ENCODE results near the gene ZSWIM9. TPM values are rescaled to one million over a fixed set of nuclear protein-coding genes. Genes with fewer than 3 reads are reported as not detected.
"Not testable (repeated sequence)": the region's sequence is repeated elsewhere in the genome, so short reads cannot be mapped to it uniquely, and the experiment has no call there.

The ZSWIM9 gene
- total RNA-seq, 1 experiment from 2014 or later, result 17.4 TPM

DNA sequence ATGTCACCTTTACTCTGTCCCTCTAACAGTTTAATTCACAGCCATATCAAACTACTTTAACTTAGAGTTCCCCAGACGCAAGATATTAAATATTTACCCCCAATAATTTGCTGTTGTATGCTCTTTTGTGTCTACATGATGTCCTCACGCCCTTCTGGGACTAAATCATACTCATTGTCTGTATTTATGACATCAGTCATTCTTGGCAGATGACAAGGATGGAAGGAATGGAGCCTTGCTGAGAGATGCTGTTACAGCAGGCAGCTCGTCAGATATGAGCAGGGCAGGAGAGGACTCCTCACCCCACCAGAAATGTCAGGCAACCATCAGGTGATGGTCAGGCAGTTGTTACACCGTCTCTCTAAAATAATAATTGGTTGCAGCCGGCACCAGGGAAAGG, 43.5 kb downstream of the ZSWIM9 start:
- no peak for DNase-seq
- no TSS peak for BruUV-seq (replicated peaks)
- no peak for TF ChIP-seq CTCF (IDR thresholded peaks at IDR 0.05; ENCODE audit: unreplicated experiment)
- CTCF ChIA-PET, result no interaction called here
- Mint-ChIP-seq H3K27ac (ENCODE audit: unreplicated experiment) (no peak overlapping the region), H3K4me3 (ENCODE audit: low read depth, unreplicated experiment) (no peak overlapping the region), H3K27me3 (ENCODE audit: unreplicated experiment) (no peaks in the 10 kb centered on the region), H3K4me1 (ENCODE audit: low read depth, unreplicated experiment) (no peaks in the 10 kb centered on the region), H3K36me3 (ENCODE audit: insufficient read depth, unreplicated experiment) (no peaks in the 10 kb centered on the region), H3K9me3 (ENCODE audit: low read depth, unreplicated experiment) (no peaks in the 10 kb centered on the region)
- intact Hi-C loops (cut with micrococcal nuclease; ENCODE audit: unreplicated experiment), result no loop called here

- BruUV-seq (replicated peaks), result no TSS peak
- CTCF ChIA-PET, result interaction anchor here (1.1 kb wide), 1 partner anchor 10 kb away, joined by 3 read pairs; no protein-coding TSS in a partner anchor
- intact Hi-C loops (cut with micrococcal nuclease; ENCODE audit: unreplicated experiment), result no loop called here
- no peak for DNase-seq
- Mint-ChIP-seq H3K4me1 (ENCODE audit: low read depth, unreplicated experiment) (no peaks in the 10 kb centered on the region), H3K9me3 (ENCODE audit: low read depth, unreplicated experiment) (no peaks in the 10 kb centered on the region), H3K27me3 (ENCODE audit: unreplicated experiment) (no peaks in the 10 kb centered on the region), H3K4me3 (ENCODE audit: low read depth, unreplicated experiment) (no peak overlapping the region), H3K36me3 (ENCODE audit: insufficient read depth, unreplicated experiment) (no peaks in the 10 kb centered on the region), H3K27ac (ENCODE audit: unreplicated experiment) (no peak overlapping the region)
- TF ChIP-seq CTCF (IDR thresholded peaks at IDR 0.05; ENCODE audit: unreplicated experiment), result no peak
Observed at GRCh38 chr19:48216933-48217332, 46.5 kb downstream of the ZSWIM9 start.

GRCh38 chr19:48218997-48219396, 48.5 kb downstream of the ZSWIM9 start:
- no peak overlapping the region for H3K27ac Mint-ChIP-seq (ENCODE audit: unreplicated experiment)
- H3K4me1 Mint-ChIP-seq (ENCODE audit: low read depth, unreplicated experiment), result no peaks in the 10 kb centered on the region
- H3K27me3 Mint-ChIP-seq (ENCODE audit: unreplicated experiment), result no peaks in the 10 kb centered on the region
- TF ChIP-seq CTCF (IDR thresholded peaks at IDR 0.05; ENCODE audit: unreplicated experiment), result no peak
- H3K9me3 Mint-ChIP-seq (ENCODE audit: low read depth, unreplicated experiment), result no peaks in the 10 kb centered on the region
- no TSS peak for BruUV-seq (replicated peaks)
- intact Hi-C loops (cut with micrococcal nuclease; ENCODE audit: unreplicated experiment), result no loop called here
- no peaks in the 10 kb centered on the region for H3K36me3 Mint-ChIP-seq (ENCODE audit: insufficient read depth, unreplicated experiment)
- no peak overlapping the region for H3K4me3 Mint-ChIP-seq (ENCODE audit: low read depth, unreplicated experiment)
- DNase-seq, result no peak
- CTCF ChIA-PET, result interaction anchor here (0.7 kb wide), 1 partner anchor 15 kb away, joined by 3 read pairs; no protein-coding TSS in a partner anchor

DNA sequence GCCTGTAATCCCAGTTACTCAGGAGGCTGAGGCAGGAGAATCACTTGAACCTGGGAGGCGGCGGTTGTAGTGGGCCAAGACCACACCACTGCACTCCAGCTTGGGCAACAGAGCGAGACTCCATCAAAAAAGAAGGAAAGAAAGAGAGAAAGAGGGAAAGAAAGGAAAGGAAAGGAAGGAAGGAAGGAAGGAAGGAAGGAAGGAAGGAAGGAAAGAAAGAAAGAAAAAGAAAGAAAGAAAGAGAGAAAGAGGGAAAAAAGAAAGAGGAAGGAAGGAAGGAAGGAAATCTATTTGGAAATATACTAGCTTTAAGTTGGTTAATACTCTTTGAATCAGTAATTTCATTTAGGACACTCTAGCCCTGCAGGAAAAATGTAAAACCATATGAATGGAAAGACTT, 50.3 kb downstream of the ZSWIM9 start:
- CTCF ChIA-PET, result not testable (repeated sequence)

GRCh38 chr19:48221628-48222027, 51.1 kb downstream of the ZSWIM9 start:
- DNase-seq, result no peak
- intact Hi-C loops (cut with micrococcal nuclease; ENCODE audit: unreplicated experiment), result no loop called here
- no peak for TF ChIP-seq CTCF (IDR thresholded peaks at IDR 0.05; ENCODE audit: unreplicated experiment)
- CTCF ChIA-PET, result no interaction called here
- no peaks in the 10 kb centered on the region for H3K36me3 Mint-ChIP-seq (ENCODE audit: insufficient read depth, unreplicated experiment)
- no peak overlapping the region for H3K27ac Mint-ChIP-seq (ENCODE audit: unreplicated experiment)
- H3K9me3 Mint-ChIP-seq (ENCODE audit: low read depth, unreplicated experiment), result no peaks in the 10 kb centered on the region
- BruUV-seq (replicated peaks), result no TSS peak
- no peaks in the 10 kb centered on the region for H3K4me1 Mint-ChIP-seq (ENCODE audit: low read depth, unreplicated experiment)
- H3K4me3 Mint-ChIP-seq (ENCODE audit: low read depth, unreplicated experiment), result no peak overlapping the region
- no peaks in the 10 kb centered on the region for H3K27me3 Mint-ChIP-seq (ENCODE audit: unreplicated experiment)

More for the DNA sequence above, 50.3 kb downstream of the ZSWIM9 start:
- H3K9me3 Mint-ChIP-seq (ENCODE audit: low read depth, unreplicated experiment); H3K27me3 Mint-ChIP-seq (ENCODE audit: unreplicated experiment); H3K27ac Mint-ChIP-seq (ENCODE audit: unreplicated experiment); intact Hi-C loops (cut with micrococcal nuclease; ENCODE audit: unreplicated experiment); BruUV-seq (replicated peaks); H3K4me1 Mint-ChIP-seq (ENCODE audit: low read depth, unreplicated experiment); H3K4me3 Mint-ChIP-seq (ENCODE audit: low read depth, unreplicated experiment); H3K36me3 Mint-ChIP-seq (ENCODE audit: insufficient read depth, unreplicated experiment); DNase-seq: not testable (repeated sequence)

Measured in Calu3 (cell line).